Gastroesophageal sphincter (tissue), 3 donors: ENCODE results near the gene PLCB1.

Experiments used
- CTCF ChIP-seq, 4 experiments: fragments of 200-600 bp in 2 of 4; fragments of 450-650 bp in 2 of 4; sonication (generic) in 1 of 4; IDR thresholded peaks; one replicate each; pipeline ENCODE4 v1.5.1; 2017 to 2019; ENCODE audit warnings: antibody characterized with exemption in 4 of 4, mild to moderate bottlenecking in 2 of 4, moderate library complexity in 2 of 4
- POLR2AphosphoS5 ChIP-seq: sonication (generic); formaldehyde crosslinking; IDR thresholded peaks from one replicate; pipeline ENCODE4 v1.6.1; 2017; ENCODE audit warnings: antibody characterized with exemption

GRCh38 chr20:8788275-8788674 is 656.2 kb downstream of the PLCB1 start:
- TF ChIP-seq CTCF (IDR thresholded peaks at IDR 0.05) (no peak), POLR2AphosphoS5 (no peak)
